Mesodermal cell (in vitro differentiated cells): ENCODE measurements around the gene ANKRD53. TPM values are rescaled to one million over a fixed set of nuclear protein-coding genes. Genes with fewer than 3 reads are reported as not detected.

Source experiments
- H3K27ac ChIP-seq: 2 replicates; pipeline ENCODE4 v1.7.0; 2013; ENCODE audit warnings: mild to moderate bottlenecking, low read depth, low read length, moderate library complexity; ENCODE audit not compliant: severe bottlenecking
- H3K36me3 ChIP-seq: 2 replicates; pipeline ENCODE4 v1.7.1; 2013; ENCODE audit warnings: mild to moderate bottlenecking, low read length, moderate library complexity; ENCODE audit not compliant: control insufficient read depth, insufficient read depth
- H3K4me1 ChIP-seq: one replicate; pipeline ENCODE4 v1.7.1; 2013; ENCODE audit warnings: mild to moderate bottlenecking, low read length; ENCODE audit not compliant: insufficient read depth, control insufficient read depth, poor library complexity, severe bottlenecking
- H3K4me3 ChIP-seq: 2 replicates; pipeline ENCODE4 v1.7.0; 2013; ENCODE audit warnings: low read length, control low read depth, mild to moderate bottlenecking; ENCODE audit not compliant: insufficient read depth, poor library complexity, severe bottlenecking; ENCODE audit errors: extremely low read depth
- H3K9me3 ChIP-seq: 2 replicates; pipeline ENCODE4 v1.7.1; 2013; ENCODE audit warnings: mild to moderate bottlenecking, low read length, moderate library complexity; ENCODE audit not compliant: control insufficient read depth
- WGBS, 2 experiments: methylation state at CpG; one replicate each; pipeline ENCODE4 v1.1.5; 2013; ENCODE audit warnings: missing lambda C conversion rate in 2 of 2; ENCODE audit not compliant: insufficient coverage in 2 of 2; 5-methylcytosine and 5-hydroxymethylcytosine counted together
- polyA plus RNA-seq, 2 experiments: library from polyadenylated mRNA; stranded (reverse); fragments of 50-300 nt; gene quantifications; one replicate each; pipeline ENCODE4 v1.2.3, GENCODE V29; 2013

Gene ANKRD53, protein sequence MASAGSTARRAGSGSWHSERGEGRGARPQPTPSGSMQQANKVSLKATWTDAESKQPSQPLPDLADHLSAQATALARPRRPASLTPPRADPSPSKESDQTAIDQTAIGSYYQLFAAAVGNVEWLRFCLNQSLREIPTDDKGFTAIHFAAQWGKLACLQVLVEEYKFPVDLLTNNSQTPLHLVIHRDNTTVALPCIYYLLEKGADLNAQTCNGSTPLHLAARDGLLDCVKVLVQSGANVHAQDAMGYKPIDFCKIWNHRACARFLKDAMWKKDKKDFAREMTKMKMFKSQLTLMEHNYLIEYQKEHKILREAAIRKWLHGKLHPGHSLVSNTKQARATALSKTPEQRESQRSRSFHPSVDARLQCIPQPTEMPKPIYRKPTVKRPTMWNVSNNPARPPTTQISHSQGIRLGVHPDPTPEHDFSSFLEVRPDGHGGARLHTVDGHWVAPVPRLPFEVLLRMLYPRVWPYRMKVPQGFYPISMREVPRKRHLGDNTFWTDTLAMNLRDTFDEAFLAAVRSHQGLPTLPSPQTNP
- 1.8 TPM for polyA plus RNA-seq (2013, experiment 1 of 2)
- polyA plus RNA-seq (2013, experiment 2 of 2): 1.4 TPM

GRCh38 chr2:70978341-70979179, at the start of gene ANKRD53:
Gene ANKRD53 (plus strand): TSS chr2:70978630. CDS start chr2:70978646, 16 bp downstream.
- H3K4me1 ChIP-seq: peaks cover 9% of the 10 kb centered on the region
- WGBS, 2 experiments: 1 to 2% methylated on average over 49 to 54 of the region's 67 CpGs
- H3K4me3 ChIP-seq: peak within 1 kb of the TSS; percentile 44
- peak within 1 kb of the TSS; percentile 92 for H3K27ac ChIP-seq
- no peaks in the 10 kb centered on the region for H3K9me3 ChIP-seq
- no peaks in the 10 kb centered on the region for H3K36me3 ChIP-seq

GRCh38 chr2:70930371-70931329, 47.8 kb upstream of the ANKRD53 start:
- no peak overlapping the region for H3K4me3 ChIP-seq
- no peaks in the 10 kb centered on the region for H3K36me3 ChIP-seq
- WGBS, 2 experiments: 81% methylated on average over 4 of the region's 4 CpGs; no CpG with 5 or more reads in 1 of the 2 experiments
- no peaks in the 10 kb centered on the region for H3K9me3 ChIP-seq
- no peaks in the 10 kb centered on the region for H3K4me1 ChIP-seq
- H3K27ac ChIP-seq: no peak overlapping the region

DNA sequence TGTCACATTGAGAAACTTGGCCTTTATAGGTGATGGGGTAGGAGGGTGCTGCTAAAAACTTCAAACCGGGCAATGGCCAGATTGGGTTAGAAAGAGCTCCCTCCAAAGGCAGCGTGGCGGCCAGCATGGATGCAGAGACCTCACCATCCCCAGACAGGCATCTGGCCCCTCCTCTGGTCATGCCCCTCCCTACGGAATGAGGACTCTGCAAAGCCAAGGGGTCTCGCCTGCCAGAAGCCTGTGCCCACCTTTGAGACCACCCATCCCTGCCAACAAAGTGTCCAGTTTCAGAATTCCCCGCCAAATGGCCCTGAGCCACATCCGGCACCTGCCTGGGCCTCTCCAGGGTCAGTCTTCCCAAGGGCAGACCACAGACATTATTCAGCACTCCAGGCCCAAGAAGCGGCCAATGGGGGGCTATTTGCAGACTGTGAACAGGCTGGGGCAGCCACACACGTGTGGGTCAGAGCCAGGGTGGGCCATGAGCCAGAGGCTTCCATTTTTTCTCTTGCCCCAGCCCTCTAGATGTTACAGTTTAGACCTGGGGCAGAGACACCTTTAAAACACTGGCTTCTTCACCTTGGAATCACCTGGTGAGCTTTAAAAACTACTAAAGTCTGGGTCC, 46.9 kb upstream of the ANKRD53 start:
- no peaks in the 10 kb centered on the region for H3K9me3 ChIP-seq
- no peaks in the 10 kb centered on the region for H3K36me3 ChIP-seq
- no peak overlapping the region for H3K27ac ChIP-seq
- WGBS, 2 experiments: 72 to 75% methylated on average over 6 to 7 of the region's 9 CpGs
- no peak overlapping the region for H3K4me3 ChIP-seq
- no peaks in the 10 kb centered on the region for H3K4me1 ChIP-seq

GRCh38 chr2:70932631-70933230, 45.7 kb upstream of the ANKRD53 start:
- Histone ChIP-seq H3K4me3 (no peak overlapping the region), H3K27ac (no peak overlapping the region), H3K4me1 (no peaks in the 10 kb centered on the region), H3K9me3 (no peaks in the 10 kb centered on the region), H3K36me3 (no peaks in the 10 kb centered on the region)
- 90 to 91% methylated on average over 16 to 21 of the region's 21 CpGs for WGBS, 2 experiments

- H3K4me3 ChIP-seq: no peak overlapping the region
- no peaks in the 10 kb centered on the region for H3K4me1 ChIP-seq
- H3K9me3 ChIP-seq: no peaks in the 10 kb centered on the region
- 83 to 86% methylated on average over 1 of the region's 1 CpG for WGBS, 2 experiments
- no peak overlapping the region for H3K27ac ChIP-seq
- no peaks in the 10 kb centered on the region for H3K36me3 ChIP-seq
Measured at GRCh38 chr2:70934981-70935380, 43.4 kb upstream of the ANKRD53 start.

DNA sequence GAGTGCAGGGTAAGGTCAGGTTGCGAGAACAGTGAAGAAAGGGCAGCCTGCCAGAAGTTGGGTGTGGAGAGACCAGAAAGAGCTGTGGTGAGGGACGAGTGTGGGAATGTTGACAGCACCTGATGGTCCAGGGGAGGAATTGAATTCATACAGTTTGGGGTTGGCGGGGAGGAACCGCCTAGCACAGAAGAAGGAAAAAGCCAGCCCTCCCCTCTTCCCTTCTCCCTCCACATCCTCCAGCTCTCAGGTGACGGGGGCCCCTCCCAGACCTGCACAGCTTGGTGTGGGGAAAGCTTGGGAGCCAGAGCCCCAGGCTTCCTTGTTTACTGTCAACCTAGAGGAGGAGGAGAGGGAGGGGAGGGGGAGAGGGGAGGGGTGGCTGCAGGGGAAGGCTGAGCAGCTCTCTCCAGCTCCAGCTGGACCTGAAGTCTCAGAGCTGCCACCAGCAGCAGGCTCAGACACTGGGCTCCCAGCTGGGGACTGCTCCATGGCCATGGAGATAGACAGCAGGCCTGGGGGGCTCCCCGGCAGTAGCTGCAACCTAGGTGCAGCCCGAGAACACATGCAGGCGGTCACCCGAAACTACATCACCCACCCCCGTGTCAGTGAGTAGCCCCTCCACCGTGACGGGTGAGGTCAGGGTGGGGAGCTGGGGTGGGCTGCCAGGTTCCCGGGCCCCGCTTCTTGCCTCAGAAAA, 42.8 kb upstream of the ANKRD53 start, which contains the start of gene ATP6V1B1:
TSS of gene ATP6V1B1 (plus strand) at position 433 of the 697 bp plus-strand sequence. CDS start at position 488, 55 bp downstream.
- 54 to 68% methylated on average over 5 to 7 of the region's 14 CpGs for WGBS, 2 experiments
- no peaks in the 10 kb centered on the region for H3K4me1 ChIP-seq
- no peak within 1 kb of the TSS for H3K27ac ChIP-seq
- H3K9me3 ChIP-seq: no peaks in the 10 kb centered on the region
- no peak within 1 kb of the TSS for H3K4me3 ChIP-seq
- no peaks in the 10 kb centered on the region for H3K36me3 ChIP-seq

DNA sequence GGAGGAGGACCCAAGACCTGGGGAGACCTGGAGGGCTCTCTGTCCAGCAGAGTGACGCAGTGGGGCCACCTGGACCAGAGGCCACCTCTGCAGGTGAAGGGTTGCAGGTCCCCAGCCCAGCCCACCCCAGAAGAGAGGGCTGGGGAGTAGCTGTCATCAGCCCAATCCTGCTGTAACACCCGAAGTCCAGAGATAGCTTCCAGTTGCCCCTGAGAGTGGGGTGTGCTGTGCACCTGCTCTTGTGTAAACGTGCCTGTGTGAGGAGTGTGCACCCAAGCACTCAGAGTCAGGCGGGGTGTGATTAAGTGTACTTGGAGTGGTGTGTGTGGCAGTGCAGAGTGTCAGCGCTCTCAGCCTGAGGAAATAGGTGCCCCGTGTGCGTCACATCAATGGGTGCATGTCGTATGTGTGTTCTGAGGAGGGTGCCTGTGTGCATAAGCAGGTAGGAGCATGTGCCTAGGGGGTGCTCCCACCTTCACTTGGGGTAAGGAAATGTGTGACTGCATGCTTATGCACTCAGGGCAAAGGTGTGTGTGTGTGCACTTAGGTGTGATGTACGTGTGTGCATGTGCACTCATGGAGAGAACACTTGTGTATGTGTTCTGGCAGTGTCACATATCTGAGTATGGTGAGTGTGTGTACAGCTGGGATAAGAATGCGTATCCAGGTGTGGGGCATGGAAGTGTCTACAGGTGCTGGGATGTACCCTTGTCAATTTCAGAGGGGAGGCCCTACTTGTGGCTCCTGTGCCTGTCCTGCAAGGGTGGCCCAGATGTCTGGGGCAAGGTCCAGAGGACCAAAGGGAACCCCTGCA, 42.1 kb upstream of the ANKRD53 start:
- Histone ChIP-seq H3K4me1 (no peaks in the 10 kb centered on the region), H3K9me3 (no peaks in the 10 kb centered on the region), H3K4me3 (no peak overlapping the region), H3K36me3 (no peaks in the 10 kb centered on the region), H3K27ac (no peak overlapping the region)
- WGBS, 2 experiments: 84 to 94% methylated on average over 10 of the region's 10 CpGs

- Histone ChIP-seq H3K27ac (no peak overlapping the region), H3K4me3 (no peak overlapping the region), H3K9me3 (no peaks in the 10 kb centered on the region), H3K4me1 (no peaks in the 10 kb centered on the region), H3K36me3 (no peaks in the 10 kb centered on the region)
- WGBS, 2 experiments: 83 to 85% methylated on average over 5 to 6 of the region's 10 CpGs
Measured at GRCh38 chr2:70936979-70937811, 41.2 kb upstream of the ANKRD53 start.
